GM18861 (cell line): ENCODE data around the gene DLG2.

Experiments used
- ATAC-seq: cut with Tn5 transposase; IDR thresholded peaks from one replicate; pipeline ENCODE4 v1.9.1; 2021; ENCODE audit not compliant: unreplicated experiment

Gene DLG2

GRCh38 chr11:85572056-85572455 is 55.1 kb downstream of the DLG2 start:
- ATAC-seq, result no peak

DNA sequence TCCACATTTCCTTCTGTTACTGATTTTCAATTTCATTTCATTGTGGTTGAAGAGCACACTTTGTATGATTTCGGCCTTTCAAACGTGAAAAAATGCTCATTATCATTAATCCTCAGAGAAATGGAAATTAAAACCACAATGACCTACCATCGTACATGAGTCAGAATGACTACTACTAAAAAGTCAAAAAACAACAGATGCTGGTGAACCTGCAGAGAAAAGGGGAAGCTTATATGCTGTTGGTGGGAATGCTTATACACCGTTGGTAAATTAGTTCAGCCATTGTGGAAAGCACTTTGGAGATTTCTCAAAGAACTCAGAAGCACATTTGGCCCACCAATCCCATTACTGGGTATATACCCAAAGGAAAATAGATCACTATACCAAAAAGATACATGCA is 57.6 kb downstream of the DLG2 start:
- no peak for ATAC-seq

GRCh38 chr11:85558411-85558810 is 68.7 kb downstream of the DLG2 start:
- no peak for ATAC-seq

DNA sequence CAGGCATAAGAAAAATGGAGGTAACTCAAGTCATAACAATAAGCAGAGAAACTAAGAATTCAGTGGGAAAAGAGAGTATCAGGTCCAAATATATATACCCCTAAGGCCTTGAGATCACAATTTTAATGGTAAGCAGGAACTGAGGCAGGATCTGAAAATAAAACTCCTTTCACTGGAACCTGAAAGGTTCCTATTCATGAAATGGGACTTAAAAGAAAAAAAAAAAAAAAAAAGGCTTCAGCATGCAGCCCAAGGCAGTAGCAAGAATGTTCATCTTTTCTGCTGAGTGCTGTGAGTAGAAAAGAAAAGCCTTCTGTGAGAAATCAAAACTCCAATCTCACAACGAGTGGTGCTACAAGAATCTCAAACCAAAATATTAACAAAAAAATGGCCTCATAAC is 75.3 kb downstream of the DLG2 start:
- ATAC-seq, result no peak

DNA sequence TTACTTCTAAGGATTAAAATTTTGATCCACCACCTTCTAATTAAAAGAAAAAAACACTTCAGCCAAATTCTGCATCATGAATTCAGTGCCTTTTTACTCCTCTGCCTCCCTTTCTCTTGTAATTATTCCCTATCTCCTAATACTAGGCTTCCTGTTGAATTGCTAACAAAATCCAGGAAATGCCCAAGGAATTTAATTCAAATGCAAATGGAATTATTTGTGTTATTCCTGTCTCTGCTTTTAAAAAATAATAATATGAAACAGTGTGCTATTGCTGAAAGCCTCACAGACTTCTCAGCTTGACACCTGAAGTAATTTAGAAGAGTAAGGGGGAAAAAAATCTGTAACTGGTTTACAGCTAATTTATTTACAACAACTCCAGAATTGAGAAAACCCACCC is 85.5 kb downstream of the DLG2 start:
- ATAC-seq, result no peak

- ATAC-seq, result no peak
These were observed 86.4 kb downstream of the DLG2 start for GRCh38 chr11:85540635-85541205.

- no peak for ATAC-seq
These were observed 87.0 kb downstream of the DLG2 start for GRCh38 chr11:85540181-85540580.

DNA sequence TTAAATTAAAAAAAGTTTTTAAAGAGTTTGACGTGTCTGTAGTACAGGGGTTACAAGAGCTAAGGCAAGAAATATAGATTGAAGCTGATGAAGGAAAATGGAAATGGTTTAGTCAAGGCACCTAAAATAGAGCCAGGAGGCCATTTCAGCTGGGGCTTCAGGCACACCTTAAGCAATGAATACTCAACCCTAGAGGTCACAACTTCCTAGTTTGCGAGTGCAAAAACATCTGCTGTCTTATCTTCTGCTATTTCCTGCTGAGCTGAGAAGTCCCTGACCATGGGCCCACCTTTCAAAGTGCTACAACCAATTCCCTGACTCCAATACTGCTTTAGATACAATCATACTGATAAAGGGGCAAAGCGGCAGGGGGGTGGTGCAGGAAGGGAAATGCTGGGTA is 87.4 kb downstream of the DLG2 start:
- ATAC-seq, result no peak

DNA sequence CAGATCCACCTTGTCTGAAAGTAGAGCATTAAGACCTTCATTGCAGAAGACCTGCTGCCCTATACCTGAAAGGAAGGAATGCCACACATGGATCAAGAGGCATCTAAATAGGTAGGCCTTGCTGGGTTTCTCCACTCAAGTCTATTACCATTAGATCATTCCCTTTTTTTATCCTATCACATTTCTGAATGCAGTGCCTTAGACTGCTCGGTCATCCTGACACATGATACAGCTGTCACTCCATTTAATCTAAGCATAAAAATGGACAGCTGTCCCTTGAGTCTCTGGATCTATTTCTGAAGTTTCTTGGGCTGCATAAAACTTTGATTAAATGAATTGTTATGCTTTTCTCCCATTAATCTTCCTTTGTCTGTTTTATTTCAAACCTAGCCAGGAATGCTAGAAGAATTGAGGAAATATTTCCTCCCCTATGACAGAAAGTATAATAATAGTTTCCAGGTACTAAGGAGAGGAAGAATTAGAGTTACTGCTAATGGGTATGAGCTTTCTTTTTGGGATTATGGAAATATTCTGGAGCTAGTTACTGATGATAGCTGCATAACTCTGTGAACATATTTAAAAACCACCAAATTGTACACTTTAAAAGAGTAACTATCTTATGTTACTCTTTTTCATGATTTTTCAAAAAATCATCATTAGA is 88.0 kb downstream of the DLG2 start:
- no peak for ATAC-seq

DNA sequence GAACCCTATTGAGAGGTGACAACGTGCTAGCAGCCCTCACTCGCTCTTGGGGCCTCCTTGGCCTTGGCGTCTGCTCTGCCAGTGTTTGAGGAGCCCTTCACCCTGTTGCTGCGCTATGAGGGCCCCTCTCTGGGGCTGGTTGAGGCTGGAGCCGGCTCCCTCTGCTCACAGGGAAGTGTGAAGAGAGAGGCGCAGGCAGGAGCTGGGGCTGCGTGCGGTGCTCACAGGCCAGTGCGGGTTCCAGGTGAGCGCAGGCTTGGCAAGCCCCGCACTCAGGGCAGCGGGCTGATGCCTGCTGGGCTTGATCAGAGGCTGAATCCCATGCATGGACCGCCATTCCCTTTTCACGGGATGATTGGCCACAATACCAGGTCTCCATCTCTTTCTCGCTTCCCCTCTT is 90.7 kb downstream of the DLG2 start:
- ATAC-seq, result no peak

- no peak for ATAC-seq
These were observed 92.3 kb downstream of the DLG2 start for GRCh38 chr11:85534806-85535205.

GRCh38 chr11:85531191-85531897 is 95.8 kb downstream of the DLG2 start:
- no peak for ATAC-seq

- no peak for ATAC-seq
These were observed 96.5 kb downstream of the DLG2 start for GRCh38 chr11:85530634-85531033.

GRCh38 chr11:85526564-85526963 is 100.6 kb downstream of the DLG2 start:
- no peak for ATAC-seq

- no peak for ATAC-seq
These were observed 101.5 kb downstream of the DLG2 start for GRCh38 chr11:85525686-85526085.

GRCh38 chr11:85517272-85517671 is 109.9 kb downstream of the DLG2 start:
- no peak for ATAC-seq

DNA sequence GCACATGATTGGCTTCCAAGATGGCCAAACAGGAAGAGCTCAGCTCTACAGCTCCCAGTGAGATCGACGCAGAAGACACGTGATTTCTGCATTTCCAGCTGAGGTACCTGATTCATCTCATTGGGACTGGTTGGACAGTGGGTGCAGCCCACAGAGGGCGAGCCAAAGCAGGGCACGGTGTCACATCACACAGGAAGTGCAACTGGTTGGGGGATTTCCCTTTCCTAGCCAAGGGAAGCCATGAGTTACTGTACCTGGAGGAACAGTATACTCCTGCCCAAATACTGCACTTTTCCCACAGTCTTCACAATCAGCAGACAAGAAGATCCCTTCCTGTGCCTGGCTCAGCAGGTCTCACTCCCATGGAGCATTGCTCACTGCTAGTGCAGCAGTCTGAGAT is 131.2 kb downstream of the DLG2 start:
- no peak for ATAC-seq

GRCh38 chr11:85494396-85494795 is 132.7 kb downstream of the DLG2 start:
- no peak for ATAC-seq

- ATAC-seq, result no peak
These were observed 141.2 kb downstream of the DLG2 start for GRCh38 chr11:85485902-85486301.

DNA sequence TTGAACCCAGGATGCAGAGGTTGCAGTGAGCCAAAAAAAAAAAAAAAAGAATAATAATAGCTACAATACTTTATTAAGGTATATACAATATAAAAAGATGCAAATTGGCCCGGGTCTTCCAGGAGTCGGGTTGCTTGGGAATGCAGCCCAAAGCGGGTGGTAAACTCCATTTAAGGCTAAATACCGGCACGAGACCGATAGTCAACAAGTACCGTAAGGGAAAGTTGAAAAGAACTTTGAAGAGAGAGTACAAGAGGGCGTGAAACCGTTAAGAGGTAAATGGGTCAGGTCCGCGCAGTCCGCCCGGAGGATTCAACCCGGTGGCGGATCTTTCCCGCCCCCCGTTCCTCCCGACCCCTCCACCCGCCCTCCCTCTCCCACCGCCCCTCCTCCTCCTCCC is 143.3 kb downstream of the DLG2 start:
- ATAC-seq, result no peak

DNA sequence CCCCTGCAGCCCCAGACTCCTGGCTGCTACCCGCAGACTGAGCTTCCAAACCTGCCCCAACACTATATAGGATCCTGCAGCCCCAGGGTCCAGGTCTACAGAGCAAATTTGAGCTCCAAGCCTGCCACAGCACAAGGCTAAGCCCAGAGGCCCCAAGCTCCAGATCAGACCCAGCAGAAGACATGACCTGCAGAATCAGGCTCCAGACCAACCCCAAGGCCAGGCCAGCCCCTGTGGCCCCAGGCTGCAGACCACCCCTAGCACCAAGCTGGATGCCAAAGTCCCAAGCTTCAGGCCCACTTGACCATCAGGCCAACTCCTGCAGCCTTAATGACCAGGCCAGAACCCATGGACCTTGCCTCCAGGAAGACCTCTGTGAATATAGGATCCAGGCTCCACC is 145.3 kb downstream of the DLG2 start:
- no peak for ATAC-seq

GRCh38 chr11:85475660-85476517 is 151.3 kb downstream of the DLG2 start:
- no peak for ATAC-seq
